Liver (tissue), 9 donors: ENCODE results near the gene IRX2. TPM values are rescaled to one million over a fixed set of nuclear protein-coding genes. Genes with fewer than 3 reads are reported as not detected.

Experiments
- DNase-seq: peaks from one replicate; pipeline ENCODE4 v3.0.0-alpha.2; 2017; ENCODE audit warnings: low spot score
- H3K27ac ChIP-seq, 2 donors: one replicate each; pipeline ENCODE4 v1.7.0; 2013; ENCODE audit warnings: inconsistent platforms in 2 of 2, low read length in 2 of 2, control low read depth in 1 of 2, low read depth in 1 of 2, mild to moderate bottlenecking in 1 of 2
- H3K27me3 ChIP-seq, 4 donors: one replicate each; pipeline versions ENCODE4 v1.6.1 to v1.7.0; 2013; ENCODE audit warnings: low read length in 3 of 4, inconsistent platforms in 1 of 4, mild to moderate bottlenecking in 1 of 4, moderate library complexity in 1 of 4; ENCODE audit not compliant: control insufficient read depth in 4 of 4, insufficient read depth in 4 of 4
- H3K36me3 ChIP-seq, 4 donors: one replicate each; pipeline versions ENCODE4 v1.6.1 to v1.7.0; 2013; ENCODE audit warnings: low read length in 3 of 4, mild to moderate bottlenecking in 3 of 4, low read depth in 1 of 4, moderate library complexity in 1 of 4; ENCODE audit not compliant: control insufficient read depth in 4 of 4, insufficient read depth in 3 of 4
- H3K4me1 ChIP-seq, 4 donors: one replicate each; pipeline versions ENCODE4 v1.6.1 to v1.7.0; 2013; ENCODE audit warnings: low read length in 3 of 4, mild to moderate bottlenecking in 3 of 4, moderate library complexity in 1 of 4; ENCODE audit not compliant: control insufficient read depth in 4 of 4, insufficient read depth in 4 of 4
- H3K4me3 ChIP-seq, 3 donors: one replicate each; pipeline versions ENCODE4 v1.6.1 to v1.7.0; 2013; ENCODE audit warnings: low read length in 3 of 3, control low read depth in 1 of 3, low read depth in 1 of 3, mild to moderate bottlenecking in 1 of 3
- H3K9ac ChIP-seq, 2 donors: one replicate each; pipeline ENCODE4 v1.7.0; 2013; ENCODE audit warnings: low read length in 2 of 2, mild to moderate bottlenecking in 2 of 2, moderate library complexity in 2 of 2, control low read depth in 1 of 2, low read depth in 1 of 2
- H3K9me3 ChIP-seq, 4 donors: one replicate each; pipeline versions ENCODE4 v1.6.1 to v1.7.0; 2013; ENCODE audit warnings: low read length in 3 of 4; ENCODE audit not compliant: control insufficient read depth in 4 of 4
- ATF3 ChIP-seq: IDR thresholded peaks from 2 replicates; pipeline ENCODE4 v1.6.1; 2016; ENCODE audit warnings: antibody characterized with exemption
- CTCF ChIP-seq: fragments of 150-350 bp; IDR thresholded peaks from 2 replicates; pipeline ENCODE4 v1.5.1; 2017; ENCODE audit warnings: improper control_type of control experiment, low read depth, low read length; ENCODE audit not compliant: missing input control
- EGR1 ChIP-seq, 2 donors: IDR thresholded peaks; 2 replicates each; pipeline ENCODE4 v1.6.1; 2016 to 2018; ENCODE audit warnings: antibody characterized with exemption in 2 of 2, low read depth in 2 of 2
- FOXA1 ChIP-seq: IDR thresholded peaks from 2 replicates; pipeline ENCODE4 v1.6.1; 2016; ENCODE audit warnings: antibody characterized with exemption
- GABPA ChIP-seq, 2 donors: IDR thresholded peaks in 1 of 2; conservative IDR thresholded peaks in 1 of 2; 2 replicates each; pipeline ENCODE4 v1.6.1; 2016; ENCODE audit warnings: antibody characterized with exemption in 2 of 2, mild to moderate bottlenecking in 1 of 2, moderate library complexity in 1 of 2
- HNF4A ChIP-seq, 2 donors: conservative IDR thresholded peaks; 2 replicates each; pipeline ENCODE4 v1.6.1; 2016; ENCODE audit warnings: antibody characterized with exemption in 2 of 2, mild to moderate bottlenecking in 2 of 2
- JUND ChIP-seq, 2 donors: IDR thresholded peaks; 2 replicates each; pipeline ENCODE4 v1.6.1; 2016; ENCODE audit warnings: antibody characterized with exemption in 2 of 2
- NR2F2 ChIP-seq: IDR thresholded peaks from 2 replicates; pipeline ENCODE4 v1.6.1; 2016; ENCODE audit warnings: antibody characterized with exemption
- RAD21 ChIP-seq, 2 donors: IDR thresholded peaks; 2 replicates each; pipeline ENCODE4 v1.6.1; 2016; ENCODE audit warnings: antibody characterized with exemption in 2 of 2, mild to moderate bottlenecking in 2 of 2
- REST ChIP-seq: IDR thresholded peaks from 2 replicates; pipeline ENCODE4 v1.6.1; 2016; ENCODE audit warnings: antibody characterized with exemption, mild to moderate bottlenecking
- RXRA ChIP-seq, 2 donors: IDR thresholded peaks; 2 replicates each; pipeline ENCODE4 v1.6.1; 2017 to 2018; ENCODE audit warnings: antibody characterized with exemption in 2 of 2, mild to moderate bottlenecking in 1 of 2
- SP1 ChIP-seq: IDR thresholded peaks from 2 replicates; pipeline ENCODE4 v1.6.1; 2018; ENCODE audit warnings: antibody characterized with exemption, mild to moderate bottlenecking
- TAF1 ChIP-seq: conservative IDR thresholded peaks from 2 replicates; pipeline ENCODE4 v1.6.1; 2016; ENCODE audit warnings: antibody characterized with exemption, mild to moderate bottlenecking
- YY1 ChIP-seq: IDR thresholded peaks from 2 replicates; pipeline ENCODE4 v1.6.1; 2016; ENCODE audit warnings: antibody characterized with exemption, mild to moderate bottlenecking
- ZBTB33 ChIP-seq: IDR thresholded peaks from 2 replicates; pipeline ENCODE4 v1.6.1; 2016; ENCODE audit warnings: antibody characterized with exemption
- WGBS: extraction: QIAGEN DNeasy Blood & Tissue Kit; methylation state at CpG from one replicate; pipeline ENCODE4 v1.1.7; 2013; 5-methylcytosine and 5-hydroxymethylcytosine counted together
- polyA plus RNA-seq, 2 donors: library from polyadenylated mRNA; stranded (reverse) in 1 of 2; unstranded in 1 of 2; fragments of 200-250 nt in 1 of 2; fragments of >200 nt in 1 of 2; fragmentation: Nextera tagmentation in 1 of 2; extraction: Ambion mirVana in 1 of 2; gene quantifications; one replicate each; pipeline versions ENCODE4 v1.2.1 to v1.2.3, GENCODE V29; 2013 to 2015
- total RNA-seq, 2 donors: library from RNA; depleted of rRNA; stranded (reverse); fragments of >200 nt; gene quantifications; one replicate each; pipeline ENCODE4 v1.2.3, GENCODE V29; 2014
- TF ChIP-seq, protein P1 (sequence below): IDR thresholded peaks from 2 replicates; pipeline ENCODE4 v1.6.1; 2016; ENCODE audit warnings: antibody characterized with exemption
- donor health status: healthy.
- donor health status: healthy.
- donor health status: healthy.
- donor health status: healthy.
- donor health status: healthy.

The IRX2 gene
- total and polyA plus RNA-seq, 4 donors: not detected

DNA sequence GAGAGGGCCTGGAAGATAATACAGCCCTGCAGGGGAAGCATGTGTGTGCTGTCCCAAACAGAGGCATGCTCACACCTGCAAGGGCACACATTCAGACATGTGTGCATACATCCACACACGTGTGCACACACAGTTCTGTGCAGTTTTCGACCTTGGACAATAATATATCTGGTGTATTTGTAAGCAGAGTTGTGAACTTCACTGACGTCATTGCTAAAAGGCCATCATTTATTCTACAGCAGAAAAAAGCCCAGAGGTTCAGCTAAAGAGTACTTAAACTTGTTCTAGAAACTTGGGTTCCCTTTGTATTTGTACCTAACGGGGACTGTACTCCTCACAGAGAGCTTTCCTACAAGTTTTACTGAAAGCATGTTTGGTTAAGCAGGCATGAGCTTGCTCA, 19.5 kb downstream of the IRX2 start:
- Histone ChIP-seq H3K4me1 (no peaks in the 10 kb centered on the region), H3K27ac (no peak overlapping the region), H3K36me3 (no peaks in the 10 kb centered on the region), H3K4me3 (no peak overlapping the region), H3K27me3 (peaks cover 0 to 17% (median 7%) of the 10 kb centered on the region in 4 donors), H3K9me3 (peaks cover 0 to 4% (median 0%) of the 10 kb centered on the region in 4 donors), H3K9ac (no peak overlapping the region)
- no peak for TF ChIP-seq CTCF
- no peak for TF ChIP-seq HNF4A (conservative IDR thresholded peaks at IDR 0.05)
- no peak for TF ChIP-seq EGR1 (IDR thresholded peaks at IDR 0.05; ENCODE audit: low read depth in 2 of 2)
- DNase-seq: no peak
- WGBS: 54% methylated on average over 4 of the region's 4 CpGs

GRCh38 chr5:2729189-2729588, 22.3 kb downstream of the IRX2 start:
- no peaks in the 10 kb centered on the region for H3K4me1 ChIP-seq
- 75% methylated on average over 7 of the region's 7 CpGs for WGBS
- H3K27ac ChIP-seq: no peak overlapping the region
- no peaks in the 10 kb centered on the region for H3K9me3 ChIP-seq
- no peak for TF ChIP-seq JUND (IDR thresholded peaks at IDR 0.05)
- H3K9ac ChIP-seq: no peak overlapping the region
- no peaks in the 10 kb centered on the region for H3K36me3 ChIP-seq
- no peak overlapping the region for H3K4me3 ChIP-seq
- DNase-seq: no peak
- H3K27me3 ChIP-seq: peaks cover 0 to 11% (median 6%) of the 10 kb centered on the region in 4 donors

GRCh38 chr5:2727550-2727949, 23.9 kb downstream of the IRX2 start:
- H3K4me3 ChIP-seq: no peak overlapping the region
- H3K27me3 ChIP-seq: peaks cover 0 to 11% (median 3%) of the 10 kb centered on the region in 4 donors
- no peaks in the 10 kb centered on the region for H3K36me3 ChIP-seq
- no peaks in the 10 kb centered on the region for H3K4me1 ChIP-seq
- TF ChIP-seq HNF4A (conservative IDR thresholded peaks at IDR 0.05): no peak
- TF ChIP-seq TAF1: no peak
- no peak for TF ChIP-seq NR2F2
- TF ChIP-seq EGR1 (IDR thresholded peaks at IDR 0.05; ENCODE audit: low read depth in 2 of 2): no peak
- no peak for TF ChIP-seq GABPA (IDR thresholded peaks at IDR 0.05 in 1 of 2, conservative IDR thresholded peaks at IDR 0.05 in 1 of 2)
- TF ChIP-seq, protein P1, sequence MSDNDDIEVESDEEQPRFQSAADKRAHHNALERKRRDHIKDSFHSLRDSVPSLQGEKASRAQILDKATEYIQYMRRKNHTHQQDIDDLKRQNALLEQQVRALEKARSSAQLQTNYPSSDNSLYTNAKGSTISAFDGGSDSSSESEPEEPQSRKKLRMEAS: no peak
- TF ChIP-seq JUND (IDR thresholded peaks at IDR 0.05): no peak
- TF ChIP-seq REST: no peak
- no peak for TF ChIP-seq ATF3
- no peak for TF ChIP-seq RXRA (IDR thresholded peaks at IDR 0.05)
- no peak for TF ChIP-seq RAD21 (IDR thresholded peaks at IDR 0.05)
- no peak for TF ChIP-seq FOXA1
- no peak for TF ChIP-seq ZBTB33
- no peak for TF ChIP-seq SP1
- TF ChIP-seq YY1: no peak
- no peaks in the 10 kb centered on the region for H3K9me3 ChIP-seq
- WGBS: 62% methylated on average over 19 of the region's 19 CpGs
- DNase-seq: no peak
- no peak overlapping the region for H3K27ac ChIP-seq
- H3K9ac ChIP-seq: no peak overlapping the region
